T-helper 22 cell (primary cell): ENCODE measurements around the gene ADAMTS19.

ENCODE experiments used
- DNase-seq: peaks from one replicate; pipeline ENCODE4 v3.0.0-alpha.2; 2020; ENCODE audit warnings: low read depth

Gene ADAMTS19

GRCh38 chr5:129770024-129770820, 310.1 kb downstream of the ADAMTS19 start:
- DNase-seq = no peak

- DNase-seq = no peak
Measured at GRCh38 chr5:129771058-129771838, 311.1 kb downstream of the ADAMTS19 start.

DNA sequence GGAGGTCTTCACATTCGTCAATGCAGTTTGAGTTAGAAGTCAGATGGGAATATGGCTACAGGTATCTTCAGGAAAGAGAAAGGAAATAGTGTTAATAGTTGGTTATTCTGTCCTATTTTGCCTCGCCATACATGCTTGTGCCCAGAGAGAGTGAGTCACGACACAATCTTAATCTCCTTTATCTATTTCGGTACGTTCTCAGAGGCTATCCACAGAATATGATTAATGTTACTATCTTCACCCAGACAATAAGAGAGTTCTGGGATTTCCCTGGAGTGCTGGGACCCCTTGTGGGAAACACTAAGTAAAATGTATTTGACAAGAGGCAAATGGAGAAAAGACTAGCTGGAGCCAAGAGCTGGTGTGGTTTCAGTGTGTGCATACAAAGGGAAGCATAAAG, 313.3 kb downstream of the ADAMTS19 start:
- DNase-seq = no peak

DNA sequence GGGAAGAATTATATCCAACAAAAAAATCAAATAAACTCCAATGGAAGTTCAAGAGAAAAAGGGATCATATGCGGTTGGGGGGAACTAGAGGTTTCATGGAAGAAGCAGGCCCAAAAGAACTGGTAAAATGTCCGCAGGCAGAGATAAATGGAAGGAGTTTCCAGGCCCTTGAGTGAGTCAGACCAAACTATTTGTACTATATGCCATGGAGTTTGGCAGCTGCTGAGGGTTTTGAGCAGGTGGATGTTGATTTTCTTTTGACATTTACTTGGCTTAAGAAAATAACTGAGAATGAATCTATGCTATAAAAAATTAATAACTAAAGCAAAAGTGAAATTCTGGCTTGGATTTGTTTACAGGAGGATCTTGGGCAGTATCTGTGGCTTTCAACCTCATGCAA, 321.5 kb downstream of the ADAMTS19 start:
- DNase-seq = no peak
